Measurements from ENCODE around the gene APBB2.

- TF ChIP-seq POLR2A (IDR thresholded peaks at IDR 0.05) = no peak
- no peak for TF ChIP-seq CTCF (IDR thresholded peaks at IDR 0.05)
Measured at GRCh38 chr4:41236508-41236907, 22.2 kb upstream of the APBB2 start.
